Sigmoid colon (tissue), 7 donors: ENCODE measurements around the gene ZNF416. TPM values are rescaled to one million over a fixed set of nuclear protein-coding genes. Genes with fewer than 3 reads are reported as not detected.

Experiments
- DNase-seq: peaks from one replicate; pipeline ENCODE4 v3.0.0-alpha.2; 2019
- H3K27ac ChIP-seq, 4 donors: fragments of 200-600 bp; sonication (generic); one replicate each; pipeline ENCODE4 v1.5.1; 2016 to 2019; ENCODE audit warnings: mild to moderate bottlenecking in 1 of 4
- H3K27me3 ChIP-seq, 3 donors: fragments of 200-600 bp; sonication (generic); one replicate each; pipeline ENCODE4 v1.5.1; 2019; ENCODE audit warnings: mild to moderate bottlenecking in 1 of 3
- H3K36me3 ChIP-seq, 4 donors: fragments of 200-600 bp; sonication (generic); one replicate each; pipeline ENCODE4 v1.5.1; 2016 to 2019
- H3K4me1 ChIP-seq, 4 donors: fragments of 200-600 bp; sonication (generic); one replicate each; pipeline ENCODE4 v1.5.1; 2017 to 2019
- H3K4me3 ChIP-seq, 4 donors: fragments of 200-600 bp; sonication (generic); one replicate each; pipeline ENCODE4 v1.5.1; 2017 to 2019; ENCODE audit warnings: mild to moderate bottlenecking in 2 of 4, moderate library complexity in 1 of 4
- H3K9me3 ChIP-seq, 4 donors: fragments of 200-600 bp in 3 of 4; sonication (generic) in 3 of 4; one replicate each; pipeline versions ENCODE4 v1.5.1 to v1.6.1; 2013 to 2019
- CTCF ChIP-seq, 4 experiments: fragments of 450-650 bp in 3 of 4; fragments of 200-600 bp in 1 of 4; IDR thresholded peaks; one replicate each; pipeline ENCODE4 v1.5.1; 2016 to 2019; ENCODE audit warnings: antibody characterized with exemption in 4 of 4, mild to moderate bottlenecking in 3 of 4, moderate library complexity in 2 of 4
- EP300 ChIP-seq, 4 donors: sonication (generic); formaldehyde crosslinking; IDR thresholded peaks; one replicate each; pipeline ENCODE4 v1.6.1; 2017; ENCODE audit warnings: antibody characterized with exemption in 4 of 4
- POLR2A ChIP-seq, 2 donors: fragments of 450-650 bp; IDR thresholded peaks; one replicate each; pipeline ENCODE4 v1.6.1; 2016; ENCODE audit warnings: antibody characterized with exemption in 2 of 2, mild to moderate bottlenecking in 2 of 2, moderate library complexity in 2 of 2
- POLR2AphosphoS5 ChIP-seq, 4 donors: sonication (generic); formaldehyde crosslinking; IDR thresholded peaks; one replicate each; pipeline ENCODE4 v1.6.1; 2017; ENCODE audit warnings: antibody characterized with exemption in 4 of 4
- WGBS, 2 donors: extraction: QIAGEN DNeasy Blood & Tissue Kit; methylation state at CpG; one replicate each; pipeline ENCODE4 v1.1.7; 2013; 5-methylcytosine and 5-hydroxymethylcytosine counted together
- intact Hi-C: fragments of 100-400 bp; cut with DNase I; formaldehyde crosslinking; loops from one replicate; pipeline ENCODE4 v1.15.1; 2023
- polyA plus RNA-seq, 3 donors: library from polyadenylated mRNA; stranded (reverse); fragments of 200-250 nt; gene quantifications; one replicate each; pipeline ENCODE4 v1.2.3, GENCODE V29; 2013
- total RNA-seq, 4 donors: library from RNA; depleted of rRNA; stranded (reverse); fragments of >200 nt; gene quantifications; one replicate each; pipeline ENCODE4 v1.1.0, GENCODE V29; 2016
- donor health status: healthy with polysubstance abuse.
- donor health status: Bipolar disorder and iron deficiency.
- donor health status: healthy.

Gene ZNF416
- total and polyA plus RNA-seq, 7 donors: 0.23 to 5.5 (median 3.1) TPM

DNA sequence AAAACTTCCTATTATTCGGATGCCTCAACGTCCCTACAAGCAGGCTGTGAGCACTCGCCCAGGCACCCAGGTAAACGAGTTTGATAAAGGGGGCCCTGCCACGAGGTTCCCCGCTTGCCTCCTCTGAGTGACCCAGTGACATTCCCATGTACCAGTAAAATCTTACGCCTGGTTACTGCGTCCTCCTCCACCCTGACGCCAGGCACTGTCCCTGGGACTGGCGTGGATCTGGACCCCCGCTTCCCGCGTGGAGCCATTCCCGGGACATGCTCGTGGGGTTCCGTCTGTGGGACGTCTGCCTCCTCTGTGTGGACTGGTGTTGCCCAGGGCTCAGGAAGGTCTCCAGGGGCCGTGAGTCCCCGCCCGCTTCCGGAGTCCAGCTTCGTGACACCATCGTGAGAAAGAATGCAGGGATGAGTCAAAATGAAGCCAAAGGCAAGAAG, 18.6 kb downstream of the ZNF416 start:
- Histone ChIP-seq H3K4me3 (peak overlapping the region; percentile 59 to 92 (median 88)), H3K36me3 (peaks cover 5 to 15% (median 13%) of the 10 kb centered on the region in 4 donors), H3K27me3 (no peaks in the 10 kb centered on the region), H3K27ac (peak overlapping the region; percentile 68 to 78 (median 72)), H3K9me3 (peaks cover 0 to 15% (median 6%) of the 10 kb centered on the region in 4 donors), H3K4me1 (peaks cover 0 to 20% (median 16%) of the 10 kb centered on the region in 4 donors)
- TF ChIP-seq CTCF (IDR thresholded peaks at IDR 0.05) (no peak), EP300 (IDR thresholded peaks at IDR 0.05) (no peak), POLR2AphosphoS5 (IDR thresholded peaks at IDR 0.05) (no peak), POLR2A (IDR thresholded peaks at IDR 0.05) (no peak)
- WGBS, 2 donors: 26 to 42% methylated on average over 23 of the region's 23 CpGs
- intact Hi-C loops: loop anchor here (2.0 kb wide), 1 partner anchor 19 kb away; the partner anchor contains the start of gene ZNF416
- no peak for DNase-seq

- Histone ChIP-seq H3K36me3 (peaks cover 10 to 21% (median 19%) of the 10 kb centered on the region in 4 donors), H3K27me3 (no peaks in the 10 kb centered on the region), H3K4me1 (peaks cover 0 to 20% (median 16%) of the 10 kb centered on the region in 4 donors), H3K27ac (peak within 1 kb of the TSS; percentile 68 to 78 (median 72)), H3K4me3 (peak within 1 kb of the TSS; percentile 59 to 92 (median 88)), H3K9me3 (peaks cover 0 to 18% (median 2%) of the 10 kb centered on the region in 4 donors)
- WGBS, 2 donors: 0% methylated on average over 56 of the region's 56 CpGs
- peak; percentile 94 for DNase-seq
- intact Hi-C loops: loop anchor here (1.0 to 2.0 kb wide), 2 partner anchors 19 to 40 kb away; partner anchors contain the start of genes ZNF416 and ZNF530
- TF ChIP-seq EP300 (IDR thresholded peaks at IDR 0.05) (no peak), CTCF (IDR thresholded peaks at IDR 0.05) (no peak), POLR2A (IDR thresholded peaks at IDR 0.05) (peak; percentile 34 to 35), POLR2AphosphoS5 (IDR thresholded peaks at IDR 0.05) (peak; percentile 67 to 86 (median 81))
These were observed 19.2 kb downstream of the ZNF416 start, which contains the start of gene ZNF550 for GRCh38 chr19:57559404-57560025. TSS of gene ZNF550 (minus strand) at chr19:57559863. CDS start at chr19:57559682, 181 bp downstream.

GRCh38 chr19:57559008-57559403, 19.7 kb downstream of the ZNF416 start:
- peaks cover 0 to 18% (median 5%) of the 10 kb centered on the region in 4 donors for H3K9me3 ChIP-seq
- intact Hi-C loops: loop anchor here (1.0 kb wide), 1 partner anchor 40 kb away; the partner anchor contains the start of gene ZNF530
- peaks cover 13 to 26% (median 24%) of the 10 kb centered on the region in 4 donors for H3K36me3 ChIP-seq
- peak overlapping the region; percentile 59 to 92 (median 88) for H3K4me3 ChIP-seq
- WGBS, 2 donors: 0 to 1% methylated on average over 22 of the region's 22 CpGs
- DNase-seq: no peak
- H3K4me1 ChIP-seq: peaks cover 0 to 20% (median 16%) of the 10 kb centered on the region in 4 donors
- no peak for TF ChIP-seq EP300 (IDR thresholded peaks at IDR 0.05)
- no peak for TF ChIP-seq POLR2A (IDR thresholded peaks at IDR 0.05)
- TF ChIP-seq CTCF (IDR thresholded peaks at IDR 0.05): no peak
- no peak for TF ChIP-seq POLR2AphosphoS5 (IDR thresholded peaks at IDR 0.05)
- peak overlapping the region; percentile 68 to 78 (median 72) for H3K27ac ChIP-seq
- no peaks in the 10 kb centered on the region for H3K27me3 ChIP-seq

DNA sequence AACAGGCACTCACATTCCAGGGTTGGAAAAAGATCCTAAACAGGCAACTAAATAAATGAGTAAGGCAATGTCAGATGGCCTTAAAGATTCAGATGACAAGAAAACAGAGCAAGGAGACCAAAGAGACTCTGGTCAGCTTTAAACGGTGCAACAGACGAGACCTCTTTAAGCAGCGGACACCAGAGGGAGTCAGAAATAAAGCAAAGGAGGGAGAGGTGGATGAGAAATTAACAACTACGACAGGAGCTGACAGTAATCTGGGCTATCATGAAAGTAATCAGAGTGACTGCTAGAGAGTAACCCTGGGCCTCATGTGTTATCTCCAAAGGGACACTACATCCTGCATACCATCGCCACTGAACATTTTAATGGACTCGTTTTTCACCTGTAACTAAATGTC, 20.2 kb downstream of the ZNF416 start:
- intact Hi-C loops: no loop called here

More for the DNA sequence above, 20.2 kb downstream of the ZNF416 start:
- no peak overlapping the region for H3K27ac ChIP-seq
- peaks cover 0 to 20% (median 16%) of the 10 kb centered on the region in 4 donors for H3K4me1 ChIP-seq
- TF ChIP-seq POLR2AphosphoS5 (IDR thresholded peaks at IDR 0.05) (no peak), POLR2A (IDR thresholded peaks at IDR 0.05) (no peak), EP300 (IDR thresholded peaks at IDR 0.05) (no peak), CTCF (IDR thresholded peaks at IDR 0.05) (no peak)
- H3K4me3 ChIP-seq: peak overlapping the region in 3 of 4 donors; percentile 84 to 92 (median 92)
- DNase-seq: no peak
- no peaks in the 10 kb centered on the region for H3K27me3 ChIP-seq
- peaks cover 13 to 31% (median 28%) of the 10 kb centered on the region in 4 donors for H3K36me3 ChIP-seq
- peaks cover 0 to 18% (median 7%) of the 10 kb centered on the region in 4 donors for H3K9me3 ChIP-seq
- WGBS, 2 donors: 47 to 67% methylated on average over 6 of the region's 6 CpGs
